Activated CD8-positive, alpha-beta T cell treated with anti-CD3 and anti-CD28 coated beads for 36 hours (primary cell): Measurements from ENCODE around the gene BMP7. TPM values are rescaled to one million over a fixed set of nuclear protein-coding genes. Genes with fewer than 3 reads are reported as not detected.
A peak's percentile ranks its signal among the peaks of the same experiment; 100 is the strongest.
"Not testable (repeated sequence)": the region's sequence is repeated elsewhere in the genome, so short reads cannot be mapped to it uniquely, and the experiment has no call there.

Source experiments
- ATAC-seq: fragments of 200-7000 bp; cut with Tn5 transposase; one replicate; pipeline ENCODE4 v1.10.0; 2021; ENCODE audit warnings: mild to moderate bottlenecking, moderate library complexity
- CTCF ChIA-PET: fragments of 350-600 bp; sonication (Branson Sonifier 250); formaldehyde crosslinking; loops from one replicate; lab custom pipeline; 2021; ENCODE audit warnings: antibody characterized with exemption; lab: Charles Lee
- POLR2A ChIA-PET: fragments of 350-600 bp; sonication (Branson Sonifier 250); formaldehyde crosslinking; loops from one replicate; lab custom pipeline; 2021; ENCODE audit warnings: antibody characterized with exemption; lab: Charles Lee
- DNase-seq: peaks from one replicate; pipeline ENCODE4 v3.0.0-alpha.2; 2020
- H3K27ac Mint-ChIP-seq: one replicate; pipeline ENCODE4 v1.8.0; 2021; ENCODE audit warnings: mild to moderate bottlenecking, mixed read lengths
- H3K27me3 Mint-ChIP-seq: one replicate; pipeline ENCODE4 v1.8.0; 2021; ENCODE audit warnings: mixed read lengths
- H3K36me3 Mint-ChIP-seq: one replicate; pipeline ENCODE4 v1.8.0; 2021; ENCODE audit warnings: low read depth, mixed read lengths
- H3K4me1 Mint-ChIP-seq: one replicate; pipeline ENCODE4 v1.8.0; 2021; ENCODE audit warnings: low read depth, mixed read lengths
- H3K4me3 Mint-ChIP-seq: one replicate; pipeline ENCODE4 v1.8.0; 2021; ENCODE audit warnings: mild to moderate bottlenecking, moderate library complexity, mixed read lengths
- H3K9me3 Mint-ChIP-seq: one replicate; pipeline ENCODE4 v1.8.0; 2021; ENCODE audit warnings: mixed read lengths
- intact Hi-C: fragments of 100-400 bp; cut with micrococcal nuclease; formaldehyde crosslinking; loops from one replicate; pipeline ENCODE4 v1.10.0; 2022
- total RNA-seq, 2 experiments: library from RNA; stranded (reverse); gene quantifications; one replicate each; pipeline ENCODE4 v1.2.3, GENCODE V29; 2021
- TF ChIP-seq, protein P1 (sequence below): fragments of 200-600 bp; IDR thresholded peaks from one replicate; pipeline ENCODE4 v1.8.0; 2022; ENCODE audit warnings: antibody characterized with exemption, mild to moderate bottlenecking

BMP7 gene
- total RNA-seq, 2 experiments from 2014 or later: not detected

DNA sequence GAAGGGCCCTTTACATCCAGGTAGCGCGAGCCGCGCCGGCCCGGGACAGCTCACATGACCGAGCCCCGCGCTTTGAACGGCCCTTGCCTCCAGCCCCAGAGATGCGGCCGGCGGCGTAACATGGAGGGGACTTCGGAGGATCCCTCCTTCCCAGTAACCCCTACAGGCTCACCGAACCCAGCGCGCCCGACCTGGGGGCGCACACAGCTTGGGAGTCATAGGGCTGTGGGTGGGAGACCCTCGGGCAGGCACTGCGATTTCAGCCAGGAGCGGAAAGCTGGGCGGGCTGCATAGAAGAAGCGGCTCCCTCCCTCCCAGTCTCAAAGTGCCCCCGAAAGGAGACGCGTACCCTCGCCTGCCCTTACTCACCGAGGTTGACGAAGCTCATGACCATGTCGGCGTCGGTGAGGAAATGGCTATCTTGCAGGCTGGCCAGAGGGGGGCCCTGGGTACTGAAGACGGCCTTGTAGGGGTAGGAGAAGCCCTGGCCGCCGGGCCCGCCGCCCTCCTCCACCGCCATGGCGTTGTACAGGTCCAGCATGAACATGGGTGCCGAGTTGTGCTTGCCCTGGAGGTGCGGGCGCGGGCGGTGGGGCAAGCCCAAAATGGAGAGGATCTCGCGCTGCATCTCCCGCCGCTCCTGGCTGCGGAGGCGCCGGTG, 975 bp downstream of the BMP7 start:
- intact Hi-C loops: no loop called here
- DNase-seq (no peak), ATAC-seq (no peak)
- Mint-ChIP-seq H3K27ac (no peak overlapping the region), H3K9me3 (no peaks in the 10 kb centered on the region), H3K4me1 (peaks cover 5% of the 10 kb centered on the region), H3K27me3 (peaks cover 63% of the 10 kb centered on the region), H3K36me3 (no peaks in the 10 kb centered on the region), H3K4me3 (no peak overlapping the region)
- TF ChIP-seq, protein P1, sequence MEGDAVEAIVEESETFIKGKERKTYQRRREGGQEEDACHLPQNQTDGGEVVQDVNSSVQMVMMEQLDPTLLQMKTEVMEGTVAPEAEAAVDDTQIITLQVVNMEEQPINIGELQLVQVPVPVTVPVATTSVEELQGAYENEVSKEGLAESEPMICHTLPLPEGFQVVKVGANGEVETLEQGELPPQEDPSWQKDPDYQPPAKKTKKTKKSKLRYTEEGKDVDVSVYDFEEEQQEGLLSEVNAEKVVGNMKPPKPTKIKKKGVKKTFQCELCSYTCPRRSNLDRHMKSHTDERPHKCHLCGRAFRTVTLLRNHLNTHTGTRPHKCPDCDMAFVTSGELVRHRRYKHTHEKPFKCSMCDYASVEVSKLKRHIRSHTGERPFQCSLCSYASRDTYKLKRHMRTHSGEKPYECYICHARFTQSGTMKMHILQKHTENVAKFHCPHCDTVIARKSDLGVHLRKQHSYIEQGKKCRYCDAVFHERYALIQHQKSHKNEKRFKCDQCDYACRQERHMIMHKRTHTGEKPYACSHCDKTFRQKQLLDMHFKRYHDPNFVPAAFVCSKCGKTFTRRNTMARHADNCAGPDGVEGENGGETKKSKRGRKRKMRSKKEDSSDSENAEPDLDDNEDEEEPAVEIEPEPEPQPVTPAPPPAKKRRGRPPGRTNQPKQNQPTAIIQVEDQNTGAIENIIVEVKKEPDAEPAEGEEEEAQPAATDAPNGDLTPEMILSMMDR: no peak
- POLR2A ChIA-PET: interaction anchor here (1.0 kb wide), 1 partner anchor 12 kb away, joined by 3 read pairs; no protein-coding TSS in a partner anchor
- CTCF ChIA-PET: no interaction called here

DNA sequence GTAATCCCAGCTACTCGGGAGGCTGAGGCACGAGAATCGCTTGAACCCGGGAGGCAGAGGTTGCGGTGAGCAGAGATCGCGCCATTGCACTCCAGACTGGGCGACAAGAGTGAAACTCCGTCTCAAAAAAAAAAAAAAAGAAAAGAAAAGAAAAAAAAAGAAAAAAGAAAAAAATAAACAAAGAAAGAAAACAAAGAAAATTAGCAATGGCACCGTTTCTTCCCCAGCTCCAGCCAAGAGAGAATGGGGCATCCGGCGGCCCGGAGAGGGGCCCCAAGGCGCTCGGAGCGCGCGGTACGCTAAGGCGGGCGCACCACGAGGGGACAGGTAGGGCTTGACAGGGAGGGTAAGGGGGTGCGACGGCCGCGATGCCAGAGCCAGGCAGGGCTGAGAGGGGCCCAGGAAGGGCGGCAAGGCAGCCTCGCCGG, 1.5 kb downstream of the BMP7 start:
- DNase-seq, intact Hi-C loops, H3K4me3 Mint-ChIP-seq, H3K36me3 Mint-ChIP-seq, CTCF ChIA-PET, ATAC-seq, H3K9me3 Mint-ChIP-seq, H3K4me1 Mint-ChIP-seq, H3K27ac Mint-ChIP-seq: not testable (repeated sequence)
- POLR2A ChIA-PET: interaction anchor here (1.0 kb wide), 1 partner anchor 13 kb away, joined by 3 read pairs; no protein-coding TSS in a partner anchor
- peaks cover 67% of the 10 kb centered on the region for H3K27me3 Mint-ChIP-seq

DNA sequence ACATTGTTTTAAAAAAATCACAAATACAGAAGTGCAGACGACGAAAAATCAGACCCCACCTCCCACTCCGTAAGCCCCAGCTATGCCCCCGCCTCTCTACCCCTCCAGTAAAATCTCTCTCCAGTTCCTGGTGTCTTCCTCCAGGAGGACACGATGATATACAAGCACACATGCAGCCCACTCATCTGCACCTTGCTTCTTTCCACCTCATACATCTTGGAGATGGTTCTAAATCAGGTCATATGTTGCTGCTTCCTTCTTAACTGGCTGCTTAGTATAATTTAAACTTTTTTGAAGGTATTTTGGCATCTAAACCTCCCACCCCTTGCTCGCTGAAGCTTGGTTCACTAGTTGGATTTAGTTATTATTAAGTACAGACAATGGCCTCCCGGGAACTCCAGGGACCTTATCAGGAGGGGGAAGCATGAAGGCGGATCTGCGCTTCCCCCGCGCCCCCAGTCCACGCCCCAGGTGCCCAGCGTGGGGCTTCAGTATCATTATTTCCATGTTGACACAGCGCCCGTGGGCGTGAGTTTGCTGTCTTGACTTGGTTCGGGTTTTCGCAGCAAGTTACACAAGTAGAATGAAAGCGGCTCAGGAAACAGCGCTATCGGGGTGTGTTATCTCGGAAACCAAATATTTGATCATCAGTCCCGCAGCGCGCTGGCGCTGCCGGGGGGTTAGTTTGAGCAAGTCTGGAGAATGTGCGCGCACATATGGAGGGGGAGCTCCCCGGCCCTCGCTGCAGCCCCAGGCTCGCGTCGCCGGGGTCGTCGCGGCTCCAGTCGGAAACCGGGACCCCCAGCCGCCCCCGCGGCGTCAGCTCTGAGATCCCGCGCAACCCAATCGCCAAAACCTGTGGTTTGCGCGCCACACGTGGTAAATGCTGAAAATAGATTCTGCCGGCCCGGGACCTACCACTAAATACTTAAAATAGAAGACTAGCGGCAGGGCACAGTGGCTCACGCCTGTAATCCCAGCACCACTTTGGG, 2.3 kb downstream of the BMP7 start:
- Mint-ChIP-seq H3K36me3 (no peaks in the 10 kb centered on the region), H3K27ac (no peak overlapping the region), H3K4me1 (peaks cover 5% of the 10 kb centered on the region), H3K27me3 (peaks cover 71% of the 10 kb centered on the region), H3K4me3 (no peak overlapping the region), H3K9me3 (no peaks in the 10 kb centered on the region)
- DNase-seq (peak; percentile 42), ATAC-seq (peak; percentile 24)
- TF ChIP-seq, protein P1: no peak
- intact Hi-C loops: no loop called here
- POLR2A ChIA-PET: no interaction called here
- CTCF ChIA-PET: interaction anchor here (1.4 kb wide), 1 partner anchor 17 kb away, joined by 4 read pairs; no protein-coding TSS in a partner anchor

DNA sequence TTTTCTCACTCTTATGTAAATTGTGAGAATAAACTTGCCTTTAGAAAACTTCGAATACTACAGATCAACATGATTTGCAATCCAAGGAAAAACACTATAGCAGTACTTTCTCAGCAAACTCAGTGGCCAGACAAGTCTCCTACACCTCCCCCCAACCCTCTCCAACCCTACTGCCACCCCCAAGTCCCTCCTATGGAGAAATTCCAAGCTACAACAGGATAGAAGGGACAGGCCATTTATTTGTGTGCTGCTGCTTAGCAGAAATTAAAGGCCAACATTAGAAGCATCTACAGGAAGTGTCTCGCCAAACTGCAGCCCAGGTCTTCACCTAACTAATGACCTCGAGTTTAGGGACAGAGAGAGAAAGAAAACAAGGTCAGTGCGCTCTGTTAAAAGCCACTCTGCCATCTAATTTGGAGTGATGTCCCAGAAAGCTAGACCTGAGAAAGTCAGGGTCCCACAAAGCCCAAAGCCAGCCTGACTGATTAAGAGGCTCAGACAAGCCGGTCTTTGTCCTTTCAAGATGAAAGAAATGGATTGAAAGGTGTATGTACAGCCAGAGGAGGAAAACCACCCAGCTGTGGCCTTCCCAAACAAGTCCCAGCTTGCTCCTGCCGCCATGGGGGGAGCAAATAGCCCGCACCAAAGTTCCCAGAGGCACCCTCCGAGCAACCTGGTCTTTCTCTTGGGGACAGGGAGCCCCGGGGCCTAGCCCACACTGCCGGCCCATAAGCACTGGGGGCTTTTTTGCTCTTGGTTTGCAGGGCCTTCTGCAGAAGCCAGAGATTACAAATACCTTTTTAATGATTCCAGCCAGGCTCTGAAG, 3.4 kb downstream of the BMP7 start:
- no peak overlapping the region for H3K4me3 Mint-ChIP-seq
- POLR2A ChIA-PET: no interaction called here
- H3K36me3 Mint-ChIP-seq: no peaks in the 10 kb centered on the region
- ATAC-seq: no peak
- intact Hi-C loops: no loop called here
- peaks cover 71% of the 10 kb centered on the region for H3K27me3 Mint-ChIP-seq
- CTCF ChIA-PET: interaction anchor here (1.4 kb wide), 1 partner anchor 16 kb away, joined by 4 read pairs; no protein-coding TSS in a partner anchor
- H3K4me1 Mint-ChIP-seq: peaks cover 5% of the 10 kb centered on the region
- no peaks in the 10 kb centered on the region for H3K9me3 Mint-ChIP-seq
- TF ChIP-seq, protein P1: no peak
- no peak for DNase-seq
- no peak overlapping the region for H3K27ac Mint-ChIP-seq

DNA sequence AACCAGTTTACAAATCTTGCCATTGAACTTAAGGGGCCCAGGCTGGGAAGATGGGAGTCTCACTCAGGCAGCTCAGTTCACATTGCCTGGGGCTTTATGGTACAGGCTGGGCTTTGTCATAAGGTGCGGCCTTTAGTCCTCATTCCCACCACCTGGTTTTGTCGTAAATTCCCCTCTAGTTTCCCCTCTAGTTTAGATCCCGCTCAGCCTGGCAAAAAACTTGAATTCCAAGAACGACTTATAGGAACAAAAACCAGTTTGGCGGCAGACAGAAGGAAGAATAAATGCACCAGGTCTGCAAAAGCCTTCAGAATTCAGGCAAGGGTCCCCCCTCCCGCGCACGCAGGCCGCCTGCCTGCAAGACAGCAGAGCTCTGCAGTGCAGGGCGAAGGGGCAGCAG, 4.1 kb downstream of the BMP7 start:
- no peaks in the 10 kb centered on the region for H3K36me3 Mint-ChIP-seq
- peaks cover 5% of the 10 kb centered on the region for H3K4me1 Mint-ChIP-seq
- intact Hi-C loops: no loop called here
- no peak for DNase-seq
- ChIA-PET POLR2A (interaction anchor here (0.8 kb wide), 1 partner anchor 9 kb away, joined by 3 read pairs; no protein-coding TSS in a partner anchor), CTCF (interaction anchor here (1.0 kb wide), 1 partner anchor 81 kb away, joined by 3 read pairs; no protein-coding TSS in a partner anchor)
- TF ChIP-seq, protein P1: no peak
- H3K9me3 Mint-ChIP-seq: no peaks in the 10 kb centered on the region
- H3K27me3 Mint-ChIP-seq: peaks cover 69% of the 10 kb centered on the region
- no peak overlapping the region for H3K4me3 Mint-ChIP-seq
- H3K27ac Mint-ChIP-seq: no peak overlapping the region
- ATAC-seq: no peak
